Liver (tissue), 9 donors: Measurements from ENCODE around the gene DIPK1C. TPM values are rescaled to one million over a fixed set of nuclear protein-coding genes. Genes with fewer than 3 reads are reported as not detected.

Experiments used
- DNase-seq: peaks from one replicate; pipeline ENCODE4 v3.0.0-alpha.2; 2017; ENCODE audit warnings: low spot score
- H3K27ac ChIP-seq, 2 donors: one replicate each; pipeline ENCODE4 v1.7.0; 2013; ENCODE audit warnings: inconsistent platforms in 2 of 2, low read length in 2 of 2, control low read depth in 1 of 2, low read depth in 1 of 2, mild to moderate bottlenecking in 1 of 2
- H3K27me3 ChIP-seq, 4 donors: one replicate each; pipeline versions ENCODE4 v1.6.1 to v1.7.0; 2013; ENCODE audit warnings: low read length in 3 of 4, inconsistent platforms in 1 of 4, mild to moderate bottlenecking in 1 of 4, moderate library complexity in 1 of 4; ENCODE audit not compliant: control insufficient read depth in 4 of 4, insufficient read depth in 4 of 4
- H3K36me3 ChIP-seq, 4 donors: one replicate each; pipeline versions ENCODE4 v1.6.1 to v1.7.0; 2013; ENCODE audit warnings: low read length in 3 of 4, mild to moderate bottlenecking in 3 of 4, low read depth in 1 of 4, moderate library complexity in 1 of 4; ENCODE audit not compliant: control insufficient read depth in 4 of 4, insufficient read depth in 3 of 4
- H3K4me1 ChIP-seq, 4 donors: one replicate each; pipeline versions ENCODE4 v1.6.1 to v1.7.0; 2013; ENCODE audit warnings: low read length in 3 of 4, mild to moderate bottlenecking in 3 of 4, moderate library complexity in 1 of 4; ENCODE audit not compliant: control insufficient read depth in 4 of 4, insufficient read depth in 4 of 4
- H3K4me3 ChIP-seq, 3 donors: one replicate each; pipeline versions ENCODE4 v1.6.1 to v1.7.0; 2013; ENCODE audit warnings: low read length in 3 of 3, control low read depth in 1 of 3, low read depth in 1 of 3, mild to moderate bottlenecking in 1 of 3
- H3K9ac ChIP-seq, 2 donors: one replicate each; pipeline ENCODE4 v1.7.0; 2013; ENCODE audit warnings: low read length in 2 of 2, mild to moderate bottlenecking in 2 of 2, moderate library complexity in 2 of 2, control low read depth in 1 of 2, low read depth in 1 of 2
- H3K9me3 ChIP-seq, 4 donors: one replicate each; pipeline versions ENCODE4 v1.6.1 to v1.7.0; 2013; ENCODE audit warnings: low read length in 3 of 4; ENCODE audit not compliant: control insufficient read depth in 4 of 4
- ATF3 ChIP-seq: IDR thresholded peaks from 2 replicates; pipeline ENCODE4 v1.6.1; 2016; ENCODE audit warnings: antibody characterized with exemption
- EGR1 ChIP-seq, 2 donors: IDR thresholded peaks; 2 replicates each; pipeline ENCODE4 v1.6.1; 2016 to 2018; ENCODE audit warnings: antibody characterized with exemption in 2 of 2, low read depth in 2 of 2
- FOXA1 ChIP-seq: IDR thresholded peaks from 2 replicates; pipeline ENCODE4 v1.6.1; 2016; ENCODE audit warnings: antibody characterized with exemption
- FOXA2 ChIP-seq: IDR thresholded peaks from 2 replicates; pipeline ENCODE4 v1.6.1; 2016; ENCODE audit warnings: antibody characterized with exemption
- GABPA ChIP-seq, 2 donors: IDR thresholded peaks in 1 of 2; conservative IDR thresholded peaks in 1 of 2; 2 replicates each; pipeline ENCODE4 v1.6.1; 2016; ENCODE audit warnings: antibody characterized with exemption in 2 of 2, mild to moderate bottlenecking in 1 of 2, moderate library complexity in 1 of 2
- HNF4A ChIP-seq, 2 donors: conservative IDR thresholded peaks; 2 replicates each; pipeline ENCODE4 v1.6.1; 2016; ENCODE audit warnings: antibody characterized with exemption in 2 of 2, mild to moderate bottlenecking in 2 of 2
- JUND ChIP-seq, 2 donors: IDR thresholded peaks; 2 replicates each; pipeline ENCODE4 v1.6.1; 2016; ENCODE audit warnings: antibody characterized with exemption in 2 of 2
- NR2F2 ChIP-seq: IDR thresholded peaks from 2 replicates; pipeline ENCODE4 v1.6.1; 2016; ENCODE audit warnings: antibody characterized with exemption
- RAD21 ChIP-seq, 2 donors: IDR thresholded peaks; 2 replicates each; pipeline ENCODE4 v1.6.1; 2016; ENCODE audit warnings: antibody characterized with exemption in 2 of 2, mild to moderate bottlenecking in 2 of 2
- REST ChIP-seq: IDR thresholded peaks from 2 replicates; pipeline ENCODE4 v1.6.1; 2016; ENCODE audit warnings: antibody characterized with exemption, mild to moderate bottlenecking
- RXRA ChIP-seq, 2 donors: IDR thresholded peaks; 2 replicates each; pipeline ENCODE4 v1.6.1; 2017 to 2018; ENCODE audit warnings: antibody characterized with exemption in 2 of 2, mild to moderate bottlenecking in 1 of 2
- SP1 ChIP-seq: IDR thresholded peaks from 2 replicates; pipeline ENCODE4 v1.6.1; 2018; ENCODE audit warnings: antibody characterized with exemption, mild to moderate bottlenecking
- TAF1 ChIP-seq: conservative IDR thresholded peaks from 2 replicates; pipeline ENCODE4 v1.6.1; 2016; ENCODE audit warnings: antibody characterized with exemption, mild to moderate bottlenecking
- YY1 ChIP-seq: IDR thresholded peaks from 2 replicates; pipeline ENCODE4 v1.6.1; 2016; ENCODE audit warnings: antibody characterized with exemption, mild to moderate bottlenecking
- WGBS: extraction: QIAGEN DNeasy Blood & Tissue Kit; methylation state at CpG from one replicate; pipeline ENCODE4 v1.1.7; 2013; 5-methylcytosine and 5-hydroxymethylcytosine counted together
- polyA plus RNA-seq, 2 donors: library from polyadenylated mRNA; stranded (reverse) in 1 of 2; unstranded in 1 of 2; fragments of 200-250 nt in 1 of 2; fragments of >200 nt in 1 of 2; fragmentation: Nextera tagmentation in 1 of 2; extraction: Ambion mirVana in 1 of 2; gene quantifications; one replicate each; pipeline versions ENCODE4 v1.2.1 to v1.2.3, GENCODE V29; 2013 to 2015
- total RNA-seq, 2 donors: library from RNA; depleted of rRNA; stranded (reverse); fragments of >200 nt; gene quantifications; one replicate each; pipeline ENCODE4 v1.2.3, GENCODE V29; 2014
- TF ChIP-seq, protein P1 (sequence below): IDR thresholded peaks from 2 replicates; pipeline ENCODE4 v1.6.1; 2016; ENCODE audit warnings: antibody characterized with exemption
- donor health status: healthy.
- donor health status: healthy.
- donor health status: healthy.
- donor health status: healthy.
- donor health status: healthy.

Gene DIPK1C
- total and polyA plus RNA-seq, 4 donors: 0.06 to 0.19 (median 0.08) TPM; not detected in 1

GRCh38 chr18:74436158-74436769, 20.8 kb downstream of the DIPK1C start:
- no peaks in the 10 kb centered on the region for H3K36me3 ChIP-seq
- WGBS: 87% methylated on average over 14 of the region's 14 CpGs
- H3K27me3 ChIP-seq: peaks cover 0 to 2% (median 0%) of the 10 kb centered on the region in 4 donors
- H3K4me1 ChIP-seq: no peaks in the 10 kb centered on the region
- H3K4me3 ChIP-seq: no peak overlapping the region
- no peak overlapping the region for H3K9ac ChIP-seq
- TF ChIP-seq REST: no peak
- H3K9me3 ChIP-seq: no peaks in the 10 kb centered on the region
- H3K27ac ChIP-seq: no peak overlapping the region
- DNase-seq: no peak

- Histone ChIP-seq H3K4me1 (no peaks in the 10 kb centered on the region), H3K36me3 (no peaks in the 10 kb centered on the region), H3K9ac (no peak overlapping the region), H3K4me3 (no peak overlapping the region), H3K9me3 (no peaks in the 10 kb centered on the region), H3K27ac (no peak overlapping the region), H3K27me3 (peaks cover 0 to 2% (median 0%) of the 10 kb centered on the region in 4 donors)
- TF ChIP-seq ATF3: no peak
- TF ChIP-seq, protein P1, sequence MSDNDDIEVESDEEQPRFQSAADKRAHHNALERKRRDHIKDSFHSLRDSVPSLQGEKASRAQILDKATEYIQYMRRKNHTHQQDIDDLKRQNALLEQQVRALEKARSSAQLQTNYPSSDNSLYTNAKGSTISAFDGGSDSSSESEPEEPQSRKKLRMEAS: no peak
- WGBS: 91% methylated on average over 4 of the region's 4 CpGs
- DNase-seq: no peak
Measured at GRCh38 chr18:74435740-74436139, 21.4 kb downstream of the DIPK1C start.

- DNase-seq: no peak
- Histone ChIP-seq H3K9me3 (no peaks in the 10 kb centered on the region), H3K9ac (no peak overlapping the region), H3K27me3 (peaks cover 0 to 2% (median 0%) of the 10 kb centered on the region in 4 donors), H3K27ac (no peak overlapping the region), H3K4me1 (no peaks in the 10 kb centered on the region), H3K4me3 (no peak overlapping the region), H3K36me3 (no peaks in the 10 kb centered on the region)
- TF ChIP-seq, protein P1: no peak
- TF ChIP-seq FOXA1: no peak
- TF ChIP-seq NR2F2: no peak
- no peak for TF ChIP-seq EGR1 (IDR thresholded peaks at IDR 0.05; ENCODE audit: low read depth in 2 of 2)
- TF ChIP-seq HNF4A (conservative IDR thresholded peaks at IDR 0.05): no peak
- no peak for TF ChIP-seq GABPA (IDR thresholded peaks at IDR 0.05 in 1 of 2, conservative IDR thresholded peaks at IDR 0.05 in 1 of 2)
- TF ChIP-seq YY1: no peak
- no peak for TF ChIP-seq RXRA (IDR thresholded peaks at IDR 0.05)
- TF ChIP-seq REST: no peak
- no peak for TF ChIP-seq TAF1
- TF ChIP-seq FOXA2: no peak
- no peak for TF ChIP-seq RAD21 (IDR thresholded peaks at IDR 0.05)
- no peak for TF ChIP-seq JUND (IDR thresholded peaks at IDR 0.05)
- TF ChIP-seq SP1: no peak
- WGBS: 89% methylated on average over 11 of the region's 11 CpGs
Measured at GRCh38 chr18:74434466-74434865, 22.6 kb downstream of the DIPK1C start.
